Gastrocnemius medialis (tissue), 4 donors: ENCODE results near the gene ZNF516. TPM values are rescaled to one million over a fixed set of nuclear protein-coding genes. Genes with fewer than 3 reads are reported as not detected.

ENCODE experiments used
- ATAC-seq, 2 donors: fragments of 150-250 bp; one replicate each; pipeline ENCODE4 v1.9.1; 2016
- DNase-seq, 2 donors: peaks; one replicate each; pipeline ENCODE4 v3.0.0-alpha.2; 2019
- H3K27ac ChIP-seq, 4 donors: fragments of 200-600 bp; sonication (generic); 1 replicate in 1 of 4; 2 replicates in 3 of 4; pipeline ENCODE4 v1.5.1; 2016 to 2018; ENCODE audit warnings: mild to moderate bottlenecking in 2 of 4, moderate library complexity in 1 of 4
- H3K27me3 ChIP-seq, 3 donors: fragments of 200-600 bp; sonication (generic) in 2 of 3; 1 replicate in 1 of 3; 2 replicates in 2 of 3; pipeline versions ENCODE4 v1.5.1 to v1.6.0; 2016 to 2019; ENCODE audit warnings: mild to moderate bottlenecking in 1 of 3, moderate library complexity in 1 of 3
- H3K36me3 ChIP-seq, 2 donors: fragments of 200-600 bp; sonication (generic) in 1 of 2; one replicate each; pipeline ENCODE4 v1.5.1; 2017 to 2018
- H3K4me1 ChIP-seq, 2 donors: fragments of 200-600 bp; sonication (generic) in 1 of 2; one replicate each; pipeline ENCODE4 v1.5.1; 2016 to 2017; ENCODE audit warnings: mild to moderate bottlenecking in 2 of 2
- H3K4me3 ChIP-seq, 4 donors: fragments of 200-600 bp; sonication (generic) in 3 of 4; 1 replicate in 1 of 4; 2 replicates in 3 of 4; pipeline ENCODE4 v1.5.1; 2016 to 2019; ENCODE audit warnings: mild to moderate bottlenecking in 2 of 4
- H3K9me3 ChIP-seq, 3 donors: fragments of 200-600 bp; sonication (generic) in 2 of 3; 1 replicate in 1 of 3; 2 replicates in 2 of 3; pipeline ENCODE4 v1.5.1; 2016 to 2019
- POLR2A ChIP-seq, 2 donors: fragments of 450-650 bp; IDR thresholded peaks; one replicate each; pipeline ENCODE4 v1.6.1; 2017; ENCODE audit warnings: antibody characterized with exemption in 2 of 2, mild to moderate bottlenecking in 2 of 2, moderate library complexity in 2 of 2
- in situ Hi-C, 4 donors: fragments of 200-750 bp; cut with MboI; loops; one replicate each; pipeline versions ENCODE4 v1.15.0 to v1.8.0; 2017; ENCODE audit warnings: low sequenced_read_pairs in 4 of 4
- intact Hi-C: fragments of 100-400 bp; cut with DNase I; formaldehyde crosslinking; loops from one replicate; pipeline ENCODE4 v1.15.1; 2023; ENCODE audit warnings: low total_unique reads
- total RNA-seq, 4 donors: library from RNA; depleted of rRNA; stranded (reverse); fragments of >200 nt; gene quantifications; one replicate each; pipeline versions ENCODE4 v1.1.0 to v1.2.3, GENCODE V29; 2016
- TF ChIP-seq, protein P1 (sequence below), 5 experiments: fragments of 450-650 bp in 3 of 5; fragments of 200-600 bp in 2 of 5; sonication (generic) in 2 of 5; IDR thresholded peaks in 4 of 5; conservative IDR thresholded peaks in 1 of 5; 1 replicate in 4 of 5; 2 replicates in 1 of 5; pipeline ENCODE4 v1.5.1; 2016 to 2019; ENCODE audit warnings: antibody characterized with exemption in 5 of 5, mild to moderate bottlenecking in 3 of 5, moderate library complexity in 3 of 5

The ZNF516 gene
- total RNA-seq, 4 donors from 2014 or later, result 8.4 to 19.3 (median 12.4) TPM

DNA sequence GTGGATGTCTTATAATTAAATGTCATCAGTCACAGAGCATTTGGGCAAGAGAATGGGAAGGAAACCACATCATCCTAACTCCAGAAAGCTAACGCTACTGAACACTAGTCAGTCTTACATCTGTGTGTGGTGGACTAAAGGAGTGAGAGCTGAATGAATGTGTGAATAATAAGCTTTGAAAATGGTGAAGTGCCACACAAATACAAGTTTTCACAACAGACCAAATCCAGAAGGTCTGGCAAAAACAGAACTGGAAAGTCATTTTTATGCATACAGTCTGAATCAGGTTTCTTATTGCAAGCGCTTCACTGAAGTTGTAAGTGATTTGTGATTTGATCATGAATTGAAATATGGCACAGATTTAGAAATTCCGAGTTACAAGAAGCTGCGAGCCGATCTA is 175.7 kb downstream of the ZNF516 start:
- no peaks in the 10 kb centered on the region for H3K9me3 ChIP-seq
- no peak overlapping the region for H3K4me3 ChIP-seq
- H3K27ac ChIP-seq, result no peak overlapping the region
- in situ Hi-C loops, result no loop called here
- no peaks in the 10 kb centered on the region for H3K27me3 ChIP-seq
- TF ChIP-seq, protein P1, sequence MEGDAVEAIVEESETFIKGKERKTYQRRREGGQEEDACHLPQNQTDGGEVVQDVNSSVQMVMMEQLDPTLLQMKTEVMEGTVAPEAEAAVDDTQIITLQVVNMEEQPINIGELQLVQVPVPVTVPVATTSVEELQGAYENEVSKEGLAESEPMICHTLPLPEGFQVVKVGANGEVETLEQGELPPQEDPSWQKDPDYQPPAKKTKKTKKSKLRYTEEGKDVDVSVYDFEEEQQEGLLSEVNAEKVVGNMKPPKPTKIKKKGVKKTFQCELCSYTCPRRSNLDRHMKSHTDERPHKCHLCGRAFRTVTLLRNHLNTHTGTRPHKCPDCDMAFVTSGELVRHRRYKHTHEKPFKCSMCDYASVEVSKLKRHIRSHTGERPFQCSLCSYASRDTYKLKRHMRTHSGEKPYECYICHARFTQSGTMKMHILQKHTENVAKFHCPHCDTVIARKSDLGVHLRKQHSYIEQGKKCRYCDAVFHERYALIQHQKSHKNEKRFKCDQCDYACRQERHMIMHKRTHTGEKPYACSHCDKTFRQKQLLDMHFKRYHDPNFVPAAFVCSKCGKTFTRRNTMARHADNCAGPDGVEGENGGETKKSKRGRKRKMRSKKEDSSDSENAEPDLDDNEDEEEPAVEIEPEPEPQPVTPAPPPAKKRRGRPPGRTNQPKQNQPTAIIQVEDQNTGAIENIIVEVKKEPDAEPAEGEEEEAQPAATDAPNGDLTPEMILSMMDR (IDR thresholded peaks at IDR 0.05 in 4 of 5, conservative IDR thresholded peaks at IDR 0.05 in 1 of 5), result no peak
- TF ChIP-seq POLR2A (IDR thresholded peaks at IDR 0.05), result no peak
- intact Hi-C loops, result no loop called here
- H3K36me3 ChIP-seq, result no peaks in the 10 kb centered on the region
- H3K4me1 ChIP-seq, result no peaks in the 10 kb centered on the region
- ATAC-seq, result no peak
- no peak for DNase-seq

DNA sequence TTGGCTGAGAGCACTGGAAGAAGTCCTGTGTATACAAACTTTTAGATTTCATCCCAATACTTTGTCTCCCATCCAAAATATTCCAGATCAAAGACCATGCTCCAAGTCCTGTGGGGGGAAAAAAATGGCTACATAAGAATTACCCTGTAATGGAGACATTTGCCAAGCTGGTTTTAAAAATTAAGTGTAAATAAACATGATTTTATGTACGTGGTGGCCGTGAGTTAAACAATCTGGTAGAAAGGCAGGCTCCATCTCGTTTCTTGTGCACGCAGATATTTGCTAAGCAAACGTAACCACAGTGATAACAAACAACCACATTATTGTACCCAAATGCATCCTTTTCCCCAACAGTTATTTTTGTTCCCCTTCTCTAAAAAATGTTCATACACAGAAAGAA is 176.4 kb downstream of the ZNF516 start:
- in situ Hi-C loops, result no loop called here
- Histone ChIP-seq H3K9me3 (no peaks in the 10 kb centered on the region), H3K27me3 (no peaks in the 10 kb centered on the region), H3K27ac (no peak overlapping the region), H3K4me3 (no peak overlapping the region), H3K36me3 (no peaks in the 10 kb centered on the region), H3K4me1 (no peaks in the 10 kb centered on the region)
- intact Hi-C loops, result no loop called here
- ATAC-seq (no peak), DNase-seq (no peak)
- TF ChIP-seq, protein P1 (IDR thresholded peaks at IDR 0.05 in 4 of 5, conservative IDR thresholded peaks at IDR 0.05 in 1 of 5), result no peak
- TF ChIP-seq POLR2A (IDR thresholded peaks at IDR 0.05), result no peak

DNA sequence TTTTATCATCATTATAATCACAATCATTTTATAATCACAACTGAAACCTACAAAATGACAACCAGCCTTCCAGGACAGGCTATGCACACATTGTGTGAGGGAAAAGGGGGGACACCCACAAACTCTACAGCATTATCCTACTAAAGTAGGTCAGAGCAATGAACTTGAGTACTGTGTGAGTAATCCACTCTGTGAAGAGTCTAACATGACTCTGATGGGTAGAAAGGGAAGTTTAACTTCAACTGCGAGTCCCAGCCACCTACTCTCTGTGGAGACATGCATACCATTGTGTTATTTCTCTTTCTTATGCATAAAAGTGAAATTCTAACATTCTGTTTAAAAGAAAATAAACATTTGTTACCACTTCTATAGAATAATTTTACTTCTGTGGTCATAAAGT is 177.9 kb downstream of the ZNF516 start:
- no peaks in the 10 kb centered on the region for H3K27me3 ChIP-seq
- ATAC-seq (no peak), DNase-seq (no peak)
- TF ChIP-seq, protein P1 (IDR thresholded peaks at IDR 0.05 in 4 of 5, conservative IDR thresholded peaks at IDR 0.05 in 1 of 5), result no peak
- no peak for TF ChIP-seq POLR2A (IDR thresholded peaks at IDR 0.05)
- no peaks in the 10 kb centered on the region for H3K4me1 ChIP-seq
- no peaks in the 10 kb centered on the region for H3K36me3 ChIP-seq
- no peak overlapping the region for H3K27ac ChIP-seq
- H3K9me3 ChIP-seq, result no peaks in the 10 kb centered on the region
- in situ Hi-C loops, result no loop called here
- intact Hi-C loops, result no loop called here
- H3K4me3 ChIP-seq, result no peak overlapping the region

DNA sequence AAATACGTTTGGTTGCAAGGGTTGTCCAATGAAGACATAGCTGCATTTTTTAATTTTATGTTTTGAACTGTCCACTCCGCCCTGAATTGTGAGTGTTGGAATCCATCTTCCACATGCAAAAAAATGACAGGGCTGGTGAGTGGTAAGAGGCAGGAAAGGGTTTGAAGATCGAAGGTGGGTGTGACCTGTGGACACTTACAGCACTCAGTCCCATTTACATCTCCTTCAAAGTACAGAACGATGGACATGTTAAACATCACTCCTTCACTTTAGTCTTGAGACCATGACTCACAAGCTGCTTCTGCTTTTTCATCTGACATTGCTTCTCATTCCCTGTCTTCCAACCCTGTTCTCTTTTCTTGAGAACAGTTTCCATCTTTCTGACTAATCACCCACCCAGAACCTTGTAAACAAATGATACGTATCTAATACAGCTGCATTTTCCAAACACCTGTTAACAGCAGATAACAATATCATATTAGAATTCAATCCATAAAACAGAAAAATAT is 179.3 kb downstream of the ZNF516 start:
- ATAC-seq (no peak), DNase-seq (no peak)
- intact Hi-C loops, result no loop called here
- H3K9me3 ChIP-seq, result no peaks in the 10 kb centered on the region
- H3K27ac ChIP-seq, result no peak overlapping the region
- in situ Hi-C loops, result no loop called here
- no peaks in the 10 kb centered on the region for H3K27me3 ChIP-seq
- H3K4me3 ChIP-seq, result no peak overlapping the region
- no peaks in the 10 kb centered on the region for H3K4me1 ChIP-seq
- TF ChIP-seq, protein P1 (IDR thresholded peaks at IDR 0.05 in 4 of 5, conservative IDR thresholded peaks at IDR 0.05 in 1 of 5), result no peak
- TF ChIP-seq POLR2A (IDR thresholded peaks at IDR 0.05), result no peak
- no peaks in the 10 kb centered on the region for H3K36me3 ChIP-seq

DNA sequence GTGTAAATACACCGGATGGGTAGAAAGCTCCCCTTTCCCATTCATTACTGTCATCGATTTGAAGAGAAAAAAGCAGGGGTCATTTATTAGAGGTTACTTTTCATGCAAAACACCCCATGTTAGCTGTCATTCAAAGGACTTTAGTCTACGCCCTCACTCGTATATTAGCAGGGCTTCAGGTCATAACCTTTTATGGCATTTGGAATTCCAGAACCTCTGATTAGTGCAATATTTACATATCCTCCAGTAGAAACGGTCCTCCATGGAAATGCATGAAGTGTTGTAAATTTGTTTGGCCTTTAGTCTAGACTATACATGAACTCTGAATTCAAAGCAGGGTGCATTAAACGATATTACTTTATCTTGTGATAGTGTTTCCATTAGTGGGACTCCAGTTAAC is 180.5 kb downstream of the ZNF516 start:
- intact Hi-C loops (no loop called here), in situ Hi-C loops (no loop called here)
- no peaks in the 10 kb centered on the region for H3K9me3 ChIP-seq
- H3K27ac ChIP-seq, result no peak overlapping the region
- ATAC-seq (no peak), DNase-seq (no peak)
- H3K36me3 ChIP-seq, result no peaks in the 10 kb centered on the region
- TF ChIP-seq, protein P1 (IDR thresholded peaks at IDR 0.05 in 4 of 5, conservative IDR thresholded peaks at IDR 0.05 in 1 of 5), result no peak
- no peak for TF ChIP-seq POLR2A (IDR thresholded peaks at IDR 0.05)
- no peaks in the 10 kb centered on the region for H3K4me1 ChIP-seq
- H3K4me3 ChIP-seq, result no peak overlapping the region
- H3K27me3 ChIP-seq, result no peaks in the 10 kb centered on the region
